GM21367 (cell line): ENCODE measurements around the gene STK32C.

Source experiments
- ATAC-seq: cut with Tn5 transposase; IDR thresholded peaks from one replicate; pipeline ENCODE4 v1.9.1; 2021; ENCODE audit not compliant: unreplicated experiment

STK32C gene

GRCh38 chr10:132283604-132284382 is 24.0 kb downstream of the STK32C start:
- ATAC-seq, result no peak

- no peak for ATAC-seq
These were observed 24.8 kb downstream of the STK32C start for GRCh38 chr10:132282667-132283603.

GRCh38 chr10:132281915-132282666 is 25.7 kb downstream of the STK32C start:
- ATAC-seq, result no peak

- no peak for ATAC-seq
These were observed 27.1 kb downstream of the STK32C start for GRCh38 chr10:132280646-132281074.

GRCh38 chr10:132279873-132280645 is 27.7 kb downstream of the STK32C start:
- no peak for ATAC-seq

- ATAC-seq, result no peak
These were observed 30.4 kb downstream of the STK32C start for GRCh38 chr10:132277311-132277741.

- no peak for ATAC-seq
These were observed 31.0 kb downstream of the STK32C start for GRCh38 chr10:132276706-132277105.

- no peak for ATAC-seq
These were observed 31.5 kb downstream of the STK32C start for GRCh38 chr10:132276179-132276675.

- no peak for ATAC-seq
These were observed 32.1 kb downstream of the STK32C start for GRCh38 chr10:132275426-132276178.

- ATAC-seq, result no peak
These were observed 32.8 kb downstream of the STK32C start for GRCh38 chr10:132274986-132275385.

GRCh38 chr10:132274581-132274980 is 33.2 kb downstream of the STK32C start:
- ATAC-seq, result no peak

GRCh38 chr10:132273966-132274365 is 33.8 kb downstream of the STK32C start:
- ATAC-seq, result no peak

- ATAC-seq, result no peak
These were observed 34.3 kb downstream of the STK32C start for GRCh38 chr10:132273304-132273944.

GRCh38 chr10:132272231-132272971 is 35.3 kb downstream of the STK32C start:
- ATAC-seq, result no peak

- ATAC-seq, result no peak
These were observed 36.1 kb downstream of the STK32C start for GRCh38 chr10:132271458-132272230.

- no peak for ATAC-seq
These were observed 36.9 kb downstream of the STK32C start for GRCh38 chr10:132270721-132271457.

GRCh38 chr10:132270256-132270655 is 37.5 kb downstream of the STK32C start:
- no peak for ATAC-seq
